ENCODE results near the gene ZAP70. TPM values are rescaled to one million over a fixed set of nuclear protein-coding genes. Genes with fewer than 3 reads are reported as not detected.

The ZAP70 gene
- total and polyA plus RNA-seq, 4 donors: 5.1 to 8.3 (median 5.5) TPM

DNA sequence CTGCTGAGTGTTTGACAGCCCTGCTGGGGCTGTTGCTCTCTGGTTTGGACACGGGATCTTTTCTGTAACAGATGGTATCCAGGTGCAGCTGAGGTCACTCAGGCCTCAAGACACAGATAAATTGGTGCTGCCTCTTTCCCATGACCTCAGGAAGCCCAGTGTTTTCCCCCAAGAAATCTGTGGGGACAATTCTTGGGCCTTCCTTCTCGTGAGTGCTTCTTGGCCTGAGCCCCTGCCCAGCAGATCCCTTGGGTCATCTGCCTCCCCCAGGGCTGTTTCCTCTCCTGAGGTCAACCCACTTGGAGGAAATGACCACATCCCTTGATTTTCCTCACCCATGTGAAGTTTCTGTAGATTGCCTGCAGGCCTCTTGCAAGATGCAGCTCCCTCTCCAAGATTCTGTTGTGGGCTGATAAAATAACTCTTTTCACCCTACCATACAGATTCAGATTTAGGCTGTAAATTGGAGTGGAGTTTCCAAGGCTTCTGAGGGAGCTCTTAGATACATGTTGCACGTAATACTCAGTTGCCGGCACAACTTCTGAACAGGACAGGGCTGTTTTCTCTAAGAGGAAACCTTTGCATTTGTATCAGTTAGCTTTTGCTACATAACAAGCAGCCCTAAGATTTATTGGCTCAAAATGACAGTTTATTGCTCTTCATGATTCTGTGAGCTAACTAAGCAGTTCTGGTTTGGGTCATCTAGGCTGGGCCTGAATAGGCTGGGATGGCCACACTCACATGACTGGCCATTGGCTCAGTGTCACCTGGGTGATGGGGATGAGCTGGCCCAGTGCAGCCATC lies 13.1 kb downstream of the ZAP70 start:
- H3K36me3 ChIP-seq (ENCODE audit: control insufficient read depth in 4 of 4, insufficient read depth in 4 of 4, low read length in 4 of 4): no peaks in the 10 kb centered on the region
- H3K9me3 ChIP-seq (ENCODE audit: control insufficient read depth in 4 of 4, insufficient read depth in 3 of 4, low read length in 3 of 4): peaks cover 0 to 18% (median 2%) of the 10 kb centered on the region in 4 donors
- DNase-seq: no peak
- peaks cover 0 to 15% (median 12%) of the 10 kb centered on the region in 3 donors for H3K27me3 ChIP-seq (ENCODE audit: control insufficient read depth in 3 of 3, insufficient read depth in 3 of 3, low read length in 2 of 3)
- WGBS, 2 donors: 40 to 71% methylated on average over 4 of the region's 4 CpGs
- no peak overlapping the region for H3K9ac ChIP-seq (ENCODE audit: insufficient read depth in 1 of 2, low read length in 2 of 2)
- H3K4me1 ChIP-seq (ENCODE audit: control insufficient read depth in 5 of 5, insufficient read depth in 5 of 5, low read length in 5 of 5): no peaks in the 10 kb centered on the region
- TF ChIP-seq, protein P1, sequence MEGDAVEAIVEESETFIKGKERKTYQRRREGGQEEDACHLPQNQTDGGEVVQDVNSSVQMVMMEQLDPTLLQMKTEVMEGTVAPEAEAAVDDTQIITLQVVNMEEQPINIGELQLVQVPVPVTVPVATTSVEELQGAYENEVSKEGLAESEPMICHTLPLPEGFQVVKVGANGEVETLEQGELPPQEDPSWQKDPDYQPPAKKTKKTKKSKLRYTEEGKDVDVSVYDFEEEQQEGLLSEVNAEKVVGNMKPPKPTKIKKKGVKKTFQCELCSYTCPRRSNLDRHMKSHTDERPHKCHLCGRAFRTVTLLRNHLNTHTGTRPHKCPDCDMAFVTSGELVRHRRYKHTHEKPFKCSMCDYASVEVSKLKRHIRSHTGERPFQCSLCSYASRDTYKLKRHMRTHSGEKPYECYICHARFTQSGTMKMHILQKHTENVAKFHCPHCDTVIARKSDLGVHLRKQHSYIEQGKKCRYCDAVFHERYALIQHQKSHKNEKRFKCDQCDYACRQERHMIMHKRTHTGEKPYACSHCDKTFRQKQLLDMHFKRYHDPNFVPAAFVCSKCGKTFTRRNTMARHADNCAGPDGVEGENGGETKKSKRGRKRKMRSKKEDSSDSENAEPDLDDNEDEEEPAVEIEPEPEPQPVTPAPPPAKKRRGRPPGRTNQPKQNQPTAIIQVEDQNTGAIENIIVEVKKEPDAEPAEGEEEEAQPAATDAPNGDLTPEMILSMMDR (IDR thresholded peaks at IDR 0.05; ENCODE audit: control extremely low read depth, extremely low read depth): no peak
- ATAC-seq (ENCODE audit: insufficient read depth, low FRiP score): no peak
- H3K27ac ChIP-seq (ENCODE audit: low read depth in 1 of 2, low read length in 1 of 2): no peak overlapping the region
- H3K4me3 ChIP-seq: no peak overlapping the region

DNA sequence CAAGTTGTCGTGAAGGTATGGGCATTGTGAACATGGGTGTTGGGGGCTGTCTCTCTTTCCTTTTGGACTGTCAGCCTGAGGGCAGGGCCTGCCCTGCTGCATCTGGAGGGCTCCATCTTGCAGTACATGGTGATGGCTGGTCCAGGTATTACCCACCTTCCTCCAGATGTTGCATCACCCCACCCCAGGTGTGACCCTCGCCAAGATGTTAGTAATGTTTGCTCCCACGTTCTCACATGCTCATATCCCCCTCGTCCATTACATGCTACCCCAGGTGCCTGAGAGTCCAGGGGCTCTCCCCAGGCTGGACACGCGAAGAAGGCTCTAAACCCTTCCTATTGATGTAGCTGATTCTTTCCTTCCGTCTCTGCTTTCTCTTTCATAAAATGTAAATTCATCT lies 13.9 kb downstream of the ZAP70 start:
- peaks cover 0 to 18% (median 2%) of the 10 kb centered on the region in 4 donors for H3K9me3 ChIP-seq (ENCODE audit: control insufficient read depth in 4 of 4, insufficient read depth in 3 of 4, low read length in 3 of 4)
- TF ChIP-seq, protein P1 (IDR thresholded peaks at IDR 0.05; ENCODE audit: control extremely low read depth, extremely low read depth): no peak
- ATAC-seq (ENCODE audit: insufficient read depth, low FRiP score) (no peak), DNase-seq (no peak)
- no peak overlapping the region for H3K27ac ChIP-seq (ENCODE audit: low read depth in 1 of 2, low read length in 1 of 2)
- H3K4me1 ChIP-seq (ENCODE audit: control insufficient read depth in 5 of 5, insufficient read depth in 5 of 5, low read length in 5 of 5): no peaks in the 10 kb centered on the region
- H3K4me3 ChIP-seq: no peak overlapping the region
- no peaks in the 10 kb centered on the region for H3K36me3 ChIP-seq (ENCODE audit: control insufficient read depth in 4 of 4, insufficient read depth in 4 of 4, low read length in 4 of 4)
- H3K9ac ChIP-seq (ENCODE audit: insufficient read depth in 1 of 2, low read length in 2 of 2): no peak overlapping the region
- WGBS, 2 donors: 92 to 96% methylated on average over 7 of the region's 7 CpGs
- peaks cover 0 to 15% (median 12%) of the 10 kb centered on the region in 3 donors for H3K27me3 ChIP-seq (ENCODE audit: control insufficient read depth in 3 of 3, insufficient read depth in 3 of 3, low read length in 2 of 3)

DNA sequence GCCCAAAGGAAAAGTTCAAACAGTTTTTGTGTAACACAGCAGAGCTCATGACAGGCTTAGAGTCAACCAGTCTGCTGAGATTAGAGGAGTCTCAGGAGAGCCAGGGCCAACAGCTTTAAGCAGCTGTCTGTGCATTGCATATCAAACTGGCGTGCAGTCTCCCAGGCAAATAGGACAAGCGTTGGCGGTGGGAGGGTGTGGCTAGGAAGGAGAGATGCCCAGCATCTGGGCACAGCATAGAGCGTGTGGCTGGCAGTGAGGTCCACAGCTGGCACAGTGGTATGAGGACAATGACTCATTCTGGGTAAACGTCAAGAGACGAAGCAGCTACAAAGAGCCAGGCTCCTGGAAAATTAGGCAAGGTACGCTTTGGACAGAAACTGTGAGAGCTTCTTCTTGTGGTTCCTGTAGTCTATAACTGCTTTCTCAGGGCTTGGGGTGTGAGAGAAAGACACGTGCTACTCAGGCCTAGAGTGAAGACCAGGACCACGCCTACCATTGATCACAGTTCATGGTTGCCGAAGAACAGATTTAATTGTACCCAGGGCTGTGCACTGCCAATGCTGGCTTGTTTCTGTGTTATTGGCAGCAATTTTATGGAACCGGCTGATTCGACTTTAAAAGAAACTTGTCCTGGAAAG lies 14.8 kb downstream of the ZAP70 start:
- Histone ChIP-seq H3K9ac (ENCODE audit: insufficient read depth in 1 of 2, low read length in 2 of 2) (no peak overlapping the region), H3K36me3 (ENCODE audit: control insufficient read depth in 4 of 4, insufficient read depth in 4 of 4, low read length in 4 of 4) (no peaks in the 10 kb centered on the region), H3K4me3 (no peak overlapping the region), H3K4me1 (ENCODE audit: control insufficient read depth in 5 of 5, insufficient read depth in 5 of 5, low read length in 5 of 5) (no peaks in the 10 kb centered on the region), H3K9me3 (ENCODE audit: control insufficient read depth in 4 of 4, insufficient read depth in 3 of 4, low read length in 3 of 4) (peaks cover 0 to 18% (median 2%) of the 10 kb centered on the region in 4 donors), H3K27ac (ENCODE audit: low read depth in 1 of 2, low read length in 1 of 2) (no peak overlapping the region), H3K27me3 (ENCODE audit: control insufficient read depth in 3 of 3, insufficient read depth in 3 of 3, low read length in 2 of 3) (peaks cover 0 to 11% (median 9%) of the 10 kb centered on the region in 3 donors)
- TF ChIP-seq, protein P1 (IDR thresholded peaks at IDR 0.05; ENCODE audit: control extremely low read depth, extremely low read depth): no peak
- 73 to 84% methylated on average over 12 of the region's 12 CpGs for WGBS, 2 donors
- ATAC-seq (ENCODE audit: insufficient read depth, low FRiP score): no peak
- DNase-seq: peak in 2 of 3 donors; percentile 47 to 55
